Tibial artery (tissue), 4 donors: ENCODE measurements around the gene SPRED2.

Experiments used
- DNase-seq, 2 donors: peaks; one replicate each; pipeline ENCODE4 v3.0.0-alpha.2; 2019
- H3K27ac ChIP-seq, 2 donors: fragments of 200-600 bp; sonication (generic) in 1 of 2; 1 replicate in 1 of 2; 2 replicates in 1 of 2; pipeline ENCODE4 v1.5.1; 2018 to 2019; ENCODE audit warnings: mild to moderate bottlenecking in 1 of 2
- H3K27me3 ChIP-seq, 2 donors: fragments of 200-600 bp; sonication (generic) in 1 of 2; one replicate each; pipeline versions ENCODE4 v1.5.1 to v1.6.0; 2016 to 2019
- H3K36me3 ChIP-seq, 3 donors: fragments of 200-600 bp; sonication (generic) in 2 of 3; one replicate each; pipeline ENCODE4 v1.5.1; 2016 to 2019; ENCODE audit warnings: mild to moderate bottlenecking in 2 of 3
- H3K4me1 ChIP-seq, 4 donors: fragments of 200-600 bp; sonication (generic) in 2 of 4; 1 replicate in 3 of 4; 2 replicates in 1 of 4; pipeline ENCODE4 v1.5.1; 2016 to 2019
- H3K4me3 ChIP-seq, 2 donors: fragments of 200-600 bp; sonication (generic) in 1 of 2; 1 replicate in 1 of 2; 2 replicates in 1 of 2; pipeline ENCODE4 v1.5.1; 2018 to 2019; ENCODE audit warnings: mild to moderate bottlenecking in 2 of 2
- H3K9me3 ChIP-seq, 3 donors: fragments of 200-600 bp; sonication (generic) in 1 of 3; one replicate each; pipeline ENCODE4 v1.5.1; 2016 to 2019
- CTCF ChIP-seq, 2 experiments: fragments of 200-600 bp in 1 of 2; fragments of 450-650 bp in 1 of 2; IDR thresholded peaks; one replicate each; pipeline ENCODE4 v1.5.1; 2017 to 2019; ENCODE audit warnings: antibody characterized with exemption in 2 of 2, mild to moderate bottlenecking in 1 of 2, moderate library complexity in 1 of 2
- intact Hi-C: fragments of 100-400 bp; cut with DNase I; formaldehyde crosslinking; loops from one replicate; pipeline ENCODE4 v1.15.0; 2023; ENCODE audit warnings: low total_unique reads

The SPRED2 gene

GRCh38 chr2:65465124-65465523 is 32.7 kb upstream of the SPRED2 start:
- H3K27ac ChIP-seq = no peak overlapping the region
- TF ChIP-seq CTCF (IDR thresholded peaks at IDR 0.05) = no peak

GRCh38 chr2:65464604-65465003 is 32.2 kb upstream of the SPRED2 start:
- no peaks in the 10 kb centered on the region for H3K36me3 ChIP-seq
- no peak for TF ChIP-seq CTCF (IDR thresholded peaks at IDR 0.05)
- H3K27me3 ChIP-seq = no peaks in the 10 kb centered on the region
- no peak overlapping the region for H3K4me3 ChIP-seq
- no peak for DNase-seq
- H3K4me1 ChIP-seq = no peaks in the 10 kb centered on the region
- intact Hi-C loops = no loop called here
- H3K27ac ChIP-seq = no peak overlapping the region
- H3K9me3 ChIP-seq = no peaks in the 10 kb centered on the region

More at GRCh38 chr2:65465124-65465523, 32.7 kb upstream of the SPRED2 start:
- no peaks in the 10 kb centered on the region for H3K27me3 ChIP-seq
- intact Hi-C loops = no loop called here
- DNase-seq = no peak
- no peak overlapping the region for H3K4me3 ChIP-seq
- no peaks in the 10 kb centered on the region for H3K4me1 ChIP-seq
- no peaks in the 10 kb centered on the region for H3K9me3 ChIP-seq
- H3K36me3 ChIP-seq = no peaks in the 10 kb centered on the region

- Histone ChIP-seq H3K4me3 (no peak overlapping the region), H3K27me3 (no peaks in the 10 kb centered on the region), H3K4me1 (no peaks in the 10 kb centered on the region), H3K27ac (no peak overlapping the region), H3K9me3 (no peaks in the 10 kb centered on the region), H3K36me3 (no peaks in the 10 kb centered on the region)
- intact Hi-C loops = no loop called here
- DNase-seq = no peak
- TF ChIP-seq CTCF (IDR thresholded peaks at IDR 0.05) = no peak
These were observed 26.6 kb upstream of the SPRED2 start for GRCh38 chr2:65458999-65459398.

GRCh38 chr2:65456886-65457285 is 24.5 kb upstream of the SPRED2 start:
- Histone ChIP-seq H3K36me3 (no peaks in the 10 kb centered on the region), H3K27me3 (no peaks in the 10 kb centered on the region), H3K4me3 (no peak overlapping the region), H3K4me1 (no peaks in the 10 kb centered on the region), H3K9me3 (no peaks in the 10 kb centered on the region), H3K27ac (no peak overlapping the region)
- no peak for TF ChIP-seq CTCF (IDR thresholded peaks at IDR 0.05)
- DNase-seq = no peak
- intact Hi-C loops = no loop called here

GRCh38 chr2:65456064-65456463 is 23.7 kb upstream of the SPRED2 start:
- Histone ChIP-seq H3K36me3 (no peaks in the 10 kb centered on the region), H3K27ac (no peak overlapping the region), H3K9me3 (no peaks in the 10 kb centered on the region), H3K4me1 (no peaks in the 10 kb centered on the region), H3K27me3 (no peaks in the 10 kb centered on the region), H3K4me3 (no peak overlapping the region)
- no peak for TF ChIP-seq CTCF (IDR thresholded peaks at IDR 0.05)
- DNase-seq = no peak
- intact Hi-C loops = no loop called here

GRCh38 chr2:65453916-65454315 is 21.5 kb upstream of the SPRED2 start:
- H3K27ac ChIP-seq = no peak overlapping the region
- intact Hi-C loops = no loop called here
- TF ChIP-seq CTCF (IDR thresholded peaks at IDR 0.05) = no peak
- H3K36me3 ChIP-seq = no peaks in the 10 kb centered on the region
- DNase-seq = no peak
- no peak overlapping the region for H3K4me3 ChIP-seq
- no peaks in the 10 kb centered on the region for H3K9me3 ChIP-seq
- H3K4me1 ChIP-seq = no peaks in the 10 kb centered on the region
- H3K27me3 ChIP-seq = no peaks in the 10 kb centered on the region
